GM18511 (cell line): Measurements from ENCODE around the gene PRKG1.
"Not testable (repeated sequence)": the region's sequence is repeated elsewhere in the genome, so short reads cannot be mapped to it uniquely, and the experiment has no call there.

Source experiments
- ATAC-seq: cut with Tn5 transposase; IDR thresholded peaks from one replicate; pipeline ENCODE4 v1.9.1; 2021; ENCODE audit warnings: mild to moderate bottlenecking, moderate library complexity; ENCODE audit not compliant: unreplicated experiment

The PRKG1 gene

DNA sequence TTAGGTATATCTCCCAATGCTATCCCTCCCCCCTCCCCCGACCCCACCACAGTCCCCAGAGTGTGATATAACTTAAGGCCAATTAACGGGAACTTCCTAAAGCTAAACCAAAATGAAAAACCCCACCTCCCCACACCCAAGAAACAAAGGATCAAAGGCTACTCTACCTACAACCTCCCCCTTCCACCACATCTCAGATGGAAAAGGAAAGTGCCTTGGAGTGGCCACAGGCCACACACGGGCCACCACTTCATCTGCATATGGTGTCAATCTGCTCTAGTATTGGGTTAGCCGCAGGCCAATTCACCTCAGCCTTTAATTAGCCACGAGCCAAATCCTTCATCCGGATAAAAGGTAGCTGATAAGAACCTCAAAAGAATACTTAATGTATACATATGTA, 605.6 kb downstream of the PRKG1 start:
- no peak for ATAC-seq

DNA sequence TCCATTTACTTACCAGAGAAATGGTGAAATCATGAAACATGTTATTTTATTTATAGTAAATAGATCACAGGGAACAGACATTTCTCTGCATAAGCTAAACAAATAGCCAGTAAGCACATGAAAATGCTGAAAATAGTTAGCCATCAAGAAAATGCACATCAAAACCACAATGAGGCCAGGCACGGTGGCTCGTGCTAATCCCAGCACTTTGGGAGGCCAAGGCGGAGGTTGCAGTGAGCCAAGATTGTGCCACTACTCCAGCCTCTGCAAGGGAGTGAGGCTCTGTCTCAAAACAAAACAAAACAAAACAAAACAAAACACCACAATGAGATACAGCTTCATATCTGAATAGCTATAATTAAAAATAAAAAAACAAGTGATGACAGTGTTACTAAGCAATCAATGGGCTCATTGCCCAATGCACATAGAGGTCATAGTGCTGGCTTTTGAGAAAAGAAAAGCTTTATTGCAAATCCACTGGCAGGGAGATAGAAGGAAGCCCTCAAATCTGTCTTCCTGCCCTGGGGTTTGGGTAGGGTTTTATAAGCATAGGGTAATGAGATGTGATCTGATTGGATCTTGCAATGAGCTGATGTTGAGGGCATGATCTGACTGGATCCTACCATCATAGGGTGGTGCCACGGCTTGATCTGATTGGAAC, 608.9 kb downstream of the PRKG1 start:
- ATAC-seq: no peak

DNA sequence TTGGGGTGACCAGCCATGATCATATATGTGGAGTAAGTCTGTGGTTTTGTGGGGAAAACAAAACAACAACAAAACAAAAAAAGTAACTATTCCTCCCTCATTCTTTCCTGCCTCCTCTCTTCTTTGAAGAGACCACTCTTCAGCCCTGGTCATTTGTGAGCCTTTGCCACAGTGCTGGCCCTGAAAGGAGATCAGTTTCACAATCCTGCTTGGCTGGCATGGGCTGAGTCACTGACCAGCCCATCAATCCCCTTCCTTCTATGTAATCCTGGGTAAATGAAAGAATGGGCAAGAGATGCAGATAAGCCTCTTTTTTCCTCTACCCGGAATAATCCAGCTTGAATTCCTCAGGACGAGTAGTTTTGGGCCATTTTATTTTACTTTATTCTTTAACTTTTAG, 611.5 kb downstream of the PRKG1 start:
- no peak for ATAC-seq

DNA sequence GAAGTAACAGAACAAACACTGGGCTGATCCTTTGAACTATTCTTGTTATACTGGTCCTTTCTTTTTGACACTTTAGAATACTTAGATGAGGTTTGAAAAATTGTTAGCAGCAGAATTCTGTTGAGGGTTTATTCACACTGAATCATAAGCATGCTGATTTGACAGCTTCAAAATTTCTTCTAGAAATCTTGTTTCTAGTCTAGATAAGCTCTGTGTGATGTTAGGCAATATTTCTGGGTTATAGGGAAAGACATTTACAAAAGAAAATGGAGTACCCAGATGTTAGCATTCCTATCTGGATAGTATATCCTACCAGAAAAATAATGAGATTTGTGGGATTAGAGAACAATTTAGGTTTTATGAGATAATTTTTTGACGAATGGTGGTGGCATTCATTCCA, 613.0 kb downstream of the PRKG1 start:
- no peak for ATAC-seq

DNA sequence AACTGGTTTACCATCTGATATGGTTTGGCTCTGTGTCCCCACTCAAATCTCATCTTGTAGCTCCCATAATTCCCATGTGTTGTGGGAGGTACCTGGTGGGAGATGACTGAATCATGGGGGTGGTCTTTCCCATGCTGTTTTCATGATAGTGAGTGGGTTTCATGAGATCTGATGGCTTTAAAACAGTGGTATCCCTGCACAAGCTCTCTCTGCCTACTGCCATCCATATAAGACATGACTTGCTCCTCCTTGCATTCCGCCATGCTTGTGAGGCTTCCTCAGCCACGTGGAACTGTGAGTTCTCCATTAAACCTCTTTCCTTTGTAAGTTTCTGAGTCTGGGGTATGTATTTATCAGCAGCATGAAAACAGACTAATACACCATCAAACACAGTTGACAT, 614.5 kb downstream of the PRKG1 start:
- ATAC-seq: not testable (repeated sequence)

DNA sequence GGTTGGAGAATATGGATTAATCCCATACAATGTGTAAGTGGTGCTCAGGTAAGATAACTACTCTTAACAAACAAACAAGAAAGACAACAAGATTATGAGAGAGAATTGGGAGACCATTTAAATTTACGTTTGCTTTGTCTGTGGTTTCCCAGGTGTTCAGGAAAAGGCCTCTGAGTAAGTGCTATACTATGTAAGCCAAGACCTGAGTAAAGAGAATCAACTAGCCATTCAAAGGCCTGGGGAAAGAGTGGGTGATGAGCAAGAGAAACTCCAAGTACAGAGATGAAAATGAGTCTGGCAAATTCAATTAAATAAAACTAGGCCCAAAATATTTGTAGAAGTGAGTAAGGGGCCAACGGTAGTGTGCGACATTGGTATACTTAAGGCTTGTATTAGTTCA, 615.2 kb downstream of the PRKG1 start:
- ATAC-seq: no peak

DNA sequence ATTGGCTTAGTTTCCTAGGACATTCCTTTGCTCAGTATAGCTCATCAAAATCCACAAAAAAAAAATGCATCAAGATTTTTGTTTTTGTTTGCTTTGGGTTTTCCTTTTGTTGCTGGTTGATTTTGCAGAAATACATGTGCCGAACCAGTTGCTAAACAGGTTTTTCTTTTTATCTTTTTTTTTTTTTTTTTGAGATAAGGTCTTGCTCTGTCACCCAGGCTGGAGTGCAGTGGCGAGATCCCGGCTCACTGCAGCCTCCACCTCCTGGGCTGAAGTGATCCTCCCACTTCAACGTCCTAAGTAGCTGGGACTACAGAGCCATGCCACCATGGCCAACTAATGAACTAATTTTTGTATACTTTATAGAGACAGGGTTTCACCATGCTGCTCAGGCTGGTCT, 616.8 kb downstream of the PRKG1 start:
- ATAC-seq: no peak

DNA sequence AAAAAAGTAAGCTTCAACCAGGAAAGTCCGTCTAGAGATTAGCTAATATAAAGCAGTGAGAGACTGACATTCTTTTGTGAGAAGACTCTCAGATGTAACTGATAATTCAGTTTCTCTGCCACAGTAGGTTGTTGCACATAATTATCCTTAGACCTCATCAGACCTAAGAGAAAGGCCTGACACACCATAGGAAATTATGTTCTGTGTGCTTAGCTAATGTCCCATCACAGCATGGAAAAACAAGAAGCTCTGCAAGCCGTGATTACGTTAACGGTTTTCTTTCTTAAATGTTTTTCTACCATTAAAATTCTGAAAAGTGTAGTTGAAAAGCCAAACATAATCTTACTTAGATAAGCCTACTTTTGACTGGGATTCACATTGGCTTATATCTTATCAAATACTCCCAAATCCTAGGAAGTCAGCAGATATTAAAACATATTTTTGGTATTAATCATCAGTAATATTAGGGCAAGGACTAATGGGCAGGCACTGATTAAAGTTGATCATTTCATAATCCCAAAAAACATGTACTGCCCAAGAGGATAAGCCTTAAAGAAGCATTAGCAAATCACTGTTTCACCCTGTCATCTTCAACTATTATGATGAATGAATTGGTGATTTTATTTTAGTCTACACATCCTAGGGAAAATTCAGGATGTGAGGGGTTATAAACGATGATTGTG, 619.9 kb downstream of the PRKG1 start:
- no peak for ATAC-seq

DNA sequence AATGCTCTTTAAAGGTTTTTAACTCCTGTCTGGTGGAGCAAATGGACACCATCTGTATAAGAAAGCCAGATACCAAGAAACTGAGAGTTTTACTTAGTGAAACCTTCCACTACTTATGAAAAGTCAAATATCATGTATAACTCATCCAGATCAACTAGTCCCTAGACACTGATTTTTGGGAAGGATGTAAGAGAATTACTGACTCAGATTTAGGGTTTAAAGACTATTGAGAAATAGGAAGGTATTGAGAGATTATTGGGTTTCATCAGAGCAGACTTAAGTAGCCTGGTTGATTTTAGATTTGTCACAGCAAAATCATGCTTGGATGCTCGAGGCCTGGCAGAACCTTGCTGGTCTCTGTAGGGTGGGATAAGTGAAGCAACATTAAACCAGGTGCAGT, 622.0 kb downstream of the PRKG1 start:
- no peak for ATAC-seq

DNA sequence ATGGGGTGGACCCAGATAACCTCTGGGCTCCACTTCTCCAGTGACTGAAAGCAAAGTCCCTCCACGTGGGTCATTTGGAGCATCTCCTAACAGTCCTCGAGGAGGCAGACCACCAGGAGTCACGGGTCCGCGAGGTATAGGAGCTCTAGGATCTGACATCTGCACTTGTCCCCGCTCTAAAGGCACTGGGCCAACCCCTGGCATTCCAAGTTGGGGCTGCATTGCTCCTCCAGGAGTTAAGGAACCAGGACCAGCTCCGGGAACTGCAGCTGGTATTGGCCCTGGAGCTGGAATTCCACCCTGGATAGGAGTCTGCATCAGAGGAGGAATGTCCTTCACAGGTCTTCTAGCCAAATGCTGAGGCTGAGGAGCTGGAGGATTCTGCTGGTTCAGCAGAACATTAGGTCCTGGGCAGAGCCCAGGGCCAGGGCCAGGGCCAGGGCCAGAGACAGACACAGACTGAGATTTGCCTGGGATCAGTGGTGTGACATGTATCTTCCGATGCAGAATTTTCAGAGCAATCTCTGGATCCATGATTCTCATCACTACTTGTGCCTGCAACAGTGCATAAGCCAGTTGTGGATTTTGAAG, 624.3 kb downstream of the PRKG1 start:
- no peak for ATAC-seq

DNA sequence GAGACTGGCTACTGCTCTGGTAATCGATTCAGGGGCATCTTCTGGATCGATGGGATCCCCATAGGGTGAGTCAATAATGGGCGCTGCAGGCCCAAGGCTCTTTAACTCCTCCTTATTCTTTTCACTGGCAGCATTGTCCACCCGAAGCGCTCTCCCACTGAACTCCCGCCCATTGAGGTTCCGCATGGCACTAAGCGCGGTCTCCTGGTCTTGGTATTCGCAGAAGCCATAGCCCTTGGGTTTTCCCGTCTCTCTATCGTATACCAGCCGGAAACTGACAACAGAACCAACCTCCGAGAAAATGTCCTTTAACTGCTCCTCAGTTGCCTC, 624.8 kb downstream of the PRKG1 start:
- peak; percentile 39 for ATAC-seq

DNA sequence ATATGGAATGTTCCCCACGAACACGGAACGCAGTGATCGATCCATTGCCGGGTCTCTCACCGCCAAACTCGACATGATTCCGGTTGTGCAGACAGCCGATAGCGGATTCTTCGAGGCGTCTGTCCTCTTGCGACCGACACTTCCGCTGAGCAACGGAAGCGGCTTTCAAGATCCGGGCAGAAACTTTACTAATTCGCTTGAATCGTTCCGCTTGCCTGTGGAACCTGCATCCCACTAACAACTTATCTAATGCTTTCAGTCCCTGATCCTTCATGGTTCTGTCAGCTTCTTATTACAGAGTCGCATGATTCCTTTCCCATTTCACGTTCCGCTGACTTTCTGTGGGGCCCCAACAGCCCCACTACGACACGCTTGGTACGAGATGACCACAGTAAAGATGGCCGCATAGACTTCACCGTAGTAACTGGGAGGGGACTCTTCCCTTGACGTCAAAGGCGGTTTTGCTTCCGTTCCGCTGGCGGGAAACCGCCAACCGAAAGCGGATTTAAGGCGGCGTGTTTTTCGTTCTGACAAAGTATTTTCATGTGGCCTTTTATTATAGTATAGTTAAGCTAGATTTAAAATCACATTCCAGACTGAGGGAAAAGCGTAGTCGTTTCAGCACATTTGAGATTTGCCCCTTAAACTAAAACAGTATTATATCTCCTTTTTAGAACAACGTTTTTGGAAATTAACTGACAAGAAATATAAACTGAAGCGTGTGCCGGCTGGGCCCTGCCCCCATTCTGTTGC, 625.4 kb downstream of the PRKG1 start, which contains the start of gene CSTF2T:
Gene CSTF2T, minus strand, starts transcription at position 121 of the 753 bp plus-strand sequence. Its CDS starts 46 bp downstream, at position 75.
- ATAC-seq: peak; percentile 94

DNA sequence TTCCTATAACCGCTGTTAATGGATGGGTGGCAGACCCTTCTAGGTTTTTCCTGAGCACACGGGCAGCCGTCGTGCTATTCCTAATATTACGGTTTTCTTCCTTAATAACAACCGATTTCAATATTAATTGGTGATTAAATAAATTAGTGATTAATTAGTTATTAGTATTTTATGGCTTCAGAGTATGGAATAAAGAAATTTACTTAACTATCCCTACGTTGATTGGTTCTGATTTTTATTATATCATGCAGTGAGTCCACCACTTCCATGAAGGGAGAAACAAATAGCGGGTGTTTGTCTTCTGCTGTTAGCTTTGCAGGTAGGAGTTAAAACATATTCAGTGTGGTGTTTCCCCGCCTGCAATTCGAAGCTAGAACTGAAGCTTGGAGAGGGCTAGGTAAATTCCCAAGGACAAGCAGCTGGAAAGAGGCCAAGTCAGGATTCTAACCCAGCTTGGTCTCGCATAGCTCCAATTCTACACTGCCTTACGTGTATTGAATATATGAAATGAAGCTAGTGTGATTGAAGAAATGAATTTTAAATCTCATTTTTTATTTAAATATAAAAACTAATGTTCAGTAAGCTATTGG, 626.0 kb downstream of the PRKG1 start:
- no peak for ATAC-seq

DNA sequence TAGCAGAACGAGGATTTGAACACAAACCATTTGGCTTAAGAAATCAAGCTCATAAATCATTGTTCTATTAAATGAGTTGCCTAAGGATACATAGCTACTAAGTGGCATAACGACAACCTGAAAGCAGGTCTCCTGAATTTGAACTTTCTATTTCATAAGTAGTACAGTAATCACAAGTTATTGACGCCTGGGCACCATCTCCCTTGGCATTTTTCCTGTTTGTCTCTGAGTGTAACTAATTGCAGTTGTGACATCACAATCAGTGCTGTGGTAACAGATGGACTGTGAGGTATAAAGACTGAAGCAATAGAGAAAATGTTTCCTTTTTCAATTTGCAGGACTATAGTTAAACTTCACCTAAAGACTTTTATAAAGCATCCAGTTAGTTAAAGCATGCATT, 631.5 kb downstream of the PRKG1 start:
- no peak for ATAC-seq

DNA sequence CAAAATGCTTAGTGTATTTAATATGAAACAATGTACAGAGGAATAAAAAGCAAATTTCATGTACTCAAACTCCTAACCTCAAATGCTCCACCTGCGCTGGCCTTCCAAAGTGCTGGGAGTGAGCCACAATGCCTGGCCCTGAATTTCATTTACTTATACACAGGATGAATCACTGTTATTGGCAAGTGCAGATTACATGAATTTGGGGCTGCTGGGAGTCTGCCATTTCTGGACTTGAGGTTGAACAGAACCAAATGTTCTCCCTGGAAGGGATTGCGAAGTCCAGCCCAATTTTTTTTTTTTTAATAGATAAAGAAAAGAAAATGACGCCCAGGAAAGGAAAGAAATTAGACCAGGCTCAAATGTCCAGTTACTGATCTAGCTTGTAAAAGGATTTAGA, 631.9 kb downstream of the PRKG1 start:
- no peak for ATAC-seq

DNA sequence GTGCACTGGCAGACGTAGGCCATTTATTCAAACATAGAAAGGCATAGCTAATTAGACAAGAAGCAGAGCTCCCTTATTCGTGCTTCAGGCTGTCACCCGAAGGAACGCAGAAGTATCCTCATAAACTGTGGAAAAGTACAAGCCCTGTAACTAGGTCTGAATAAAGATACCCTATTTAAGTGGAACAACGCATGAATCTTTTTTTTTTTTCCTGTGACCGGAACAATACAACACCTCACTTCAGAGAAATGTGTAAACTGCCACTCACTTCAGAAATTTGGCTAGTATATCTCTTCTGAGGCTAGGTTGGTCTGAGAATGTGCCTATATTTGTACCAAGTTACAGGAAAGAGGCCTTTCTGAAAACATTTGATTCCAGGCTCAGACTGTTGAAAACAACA, 633.1 kb downstream of the PRKG1 start:
- no peak for ATAC-seq

DNA sequence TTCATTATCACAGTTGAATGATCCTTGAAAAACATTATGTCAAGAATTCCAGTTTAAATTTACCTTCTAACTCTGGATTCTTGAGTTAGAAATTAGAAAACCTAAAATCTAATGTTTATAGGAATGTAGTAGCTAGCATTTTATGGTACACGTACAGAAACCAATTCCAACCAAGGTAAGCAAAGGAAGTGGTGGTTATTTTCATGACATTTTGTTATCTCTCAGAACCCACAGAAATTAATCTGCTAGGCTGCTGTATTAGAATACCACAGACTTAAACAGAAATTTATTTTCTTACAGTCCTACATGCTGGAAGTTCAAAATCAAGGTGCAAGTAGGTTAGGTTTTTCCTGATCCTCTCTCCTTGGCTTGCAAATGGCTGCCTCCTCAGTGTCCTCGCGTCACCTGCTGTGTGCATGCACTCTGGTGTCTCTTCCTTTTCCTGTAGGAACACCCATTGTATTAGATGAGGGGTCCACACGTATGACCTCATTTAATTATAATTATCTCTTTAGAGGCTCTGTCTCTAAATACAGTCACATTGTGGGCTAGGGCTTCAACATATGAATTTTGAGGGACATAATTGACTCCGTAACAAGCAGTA, 633.6 kb downstream of the PRKG1 start:
- no peak for ATAC-seq

DNA sequence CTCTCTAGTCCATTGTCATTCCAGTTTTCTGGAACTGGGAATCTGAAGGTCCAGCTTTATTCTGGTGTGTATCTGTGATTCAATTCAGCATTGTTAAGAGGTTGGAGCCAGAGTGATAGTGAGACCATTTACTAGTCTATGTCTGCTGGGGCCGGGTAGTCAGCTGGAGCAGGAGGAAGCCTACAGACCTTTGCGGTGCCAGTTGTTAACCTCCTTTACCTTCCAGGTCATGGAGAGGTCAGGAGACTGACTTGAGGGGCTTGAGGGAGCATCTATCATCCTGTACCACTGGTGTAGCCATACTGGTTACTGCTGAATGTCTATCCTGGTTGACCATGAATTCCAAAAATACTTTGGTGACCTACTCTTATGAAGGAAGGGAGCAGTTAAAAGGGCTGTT, 634.3 kb downstream of the PRKG1 start:
- ATAC-seq: no peak

DNA sequence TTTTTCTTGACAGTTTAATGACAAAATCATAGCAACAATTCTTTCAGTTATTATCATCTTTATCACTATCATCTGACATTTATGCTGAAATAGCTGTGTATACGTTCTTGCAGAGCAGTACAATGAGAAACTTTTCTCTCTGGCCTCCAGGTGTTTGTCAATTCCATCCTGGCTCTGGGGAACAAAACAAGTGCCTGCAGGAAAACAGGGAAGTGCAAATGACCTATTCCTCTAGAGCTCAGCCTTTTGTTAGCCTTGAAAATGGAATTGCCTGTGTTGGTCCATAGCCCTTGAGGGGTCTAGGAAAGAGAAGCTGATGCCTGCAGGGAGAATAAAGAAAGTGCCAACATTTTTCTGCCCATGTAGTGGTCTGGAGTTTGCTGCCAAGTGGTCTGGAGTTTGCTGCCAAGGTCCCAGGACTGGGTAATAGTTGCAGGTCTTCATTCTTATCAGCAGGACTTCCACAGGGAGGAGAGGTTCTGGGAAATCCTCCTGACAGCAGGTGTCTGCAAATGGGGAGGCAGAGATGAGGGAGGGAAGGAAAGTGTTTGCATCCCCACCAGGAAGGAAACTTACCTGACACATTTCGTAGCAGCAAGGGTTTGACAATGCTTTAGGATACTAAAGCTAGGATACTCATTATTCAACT, 635.2 kb downstream of the PRKG1 start:
- no peak for ATAC-seq

DNA sequence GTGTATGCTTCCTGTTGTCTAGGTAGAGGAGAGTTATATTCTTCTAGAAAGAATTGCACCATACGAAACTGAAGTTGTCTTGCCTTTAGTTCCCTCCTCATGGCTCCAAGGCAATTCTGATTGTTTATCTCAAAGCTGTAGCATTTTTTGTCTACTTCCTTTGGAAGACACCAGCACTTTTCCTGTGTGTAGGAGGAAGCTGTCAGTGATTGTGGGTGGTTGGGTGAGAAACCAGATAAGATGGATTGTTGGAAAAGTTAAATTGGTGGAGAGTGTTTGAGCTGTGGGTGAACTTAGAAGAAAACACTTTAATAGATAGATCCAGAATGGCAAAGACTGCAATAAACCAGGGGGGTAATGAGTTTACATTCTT, 637.2 kb downstream of the PRKG1 start:
- ATAC-seq: no peak

DNA sequence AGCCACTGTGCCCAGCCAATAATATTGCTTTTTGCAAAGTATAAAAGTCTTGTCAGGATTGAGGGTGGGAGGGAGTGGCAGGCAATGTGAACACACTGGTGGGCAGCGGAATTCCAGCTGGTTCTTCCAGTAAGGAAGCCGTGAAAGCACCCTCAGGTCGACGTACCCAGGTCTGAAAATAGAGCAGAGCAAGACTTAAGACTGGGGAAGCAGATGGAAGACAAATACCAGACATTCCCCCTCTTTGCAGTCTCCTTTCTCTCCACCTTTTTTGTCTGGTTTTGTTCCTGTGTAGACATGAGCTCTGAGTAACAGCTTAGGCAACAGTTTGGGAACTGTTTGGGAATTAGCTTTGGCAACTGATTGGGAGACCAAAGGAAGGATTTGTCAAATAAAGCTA, 642.7 kb downstream of the PRKG1 start:
- ATAC-seq: no peak
